ENCODE results near the gene LRRN2.
"Not testable (repeated sequence)": the region's sequence is repeated elsewhere in the genome, so short reads cannot be mapped to it uniquely, and the experiment has no call there.

Gene LRRN2

DNA sequence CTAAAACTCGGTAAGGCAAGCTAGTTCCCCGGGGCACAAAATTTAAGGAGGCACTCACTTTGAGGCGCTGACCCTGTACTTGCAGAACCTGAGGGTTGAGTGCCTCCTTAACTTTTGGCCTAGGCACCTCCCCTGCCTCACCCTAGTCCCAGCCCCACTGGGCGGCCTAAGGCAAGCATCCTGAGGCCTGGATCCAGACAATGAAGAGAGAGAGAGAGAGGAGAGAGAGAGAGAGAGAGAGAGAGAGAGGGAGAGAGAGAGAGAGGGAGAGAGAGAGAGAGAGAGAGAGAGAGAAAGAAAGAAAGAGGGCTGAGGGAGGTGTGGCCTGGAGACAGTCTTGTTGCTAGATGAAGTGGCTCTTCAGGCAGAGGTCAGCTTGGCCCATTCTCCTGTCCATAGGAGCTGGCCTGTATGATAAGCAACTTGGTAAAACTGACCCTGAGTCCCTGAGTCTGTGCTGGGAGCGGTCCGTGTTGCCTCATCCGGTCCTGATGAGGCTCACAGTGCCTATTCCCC, 7.4 kb upstream of the LRRN2 start:
- DNase-seq (ENCODE audit: low read depth in 3 of 3, low spot score in 1 of 3): no peak

- DNase-seq (ENCODE audit: low read depth in 3 of 3, low spot score in 1 of 3): no peak
These were observed 6.8 kb upstream of the LRRN2 start for GRCh38 chr1:204692325-204692840.

DNA sequence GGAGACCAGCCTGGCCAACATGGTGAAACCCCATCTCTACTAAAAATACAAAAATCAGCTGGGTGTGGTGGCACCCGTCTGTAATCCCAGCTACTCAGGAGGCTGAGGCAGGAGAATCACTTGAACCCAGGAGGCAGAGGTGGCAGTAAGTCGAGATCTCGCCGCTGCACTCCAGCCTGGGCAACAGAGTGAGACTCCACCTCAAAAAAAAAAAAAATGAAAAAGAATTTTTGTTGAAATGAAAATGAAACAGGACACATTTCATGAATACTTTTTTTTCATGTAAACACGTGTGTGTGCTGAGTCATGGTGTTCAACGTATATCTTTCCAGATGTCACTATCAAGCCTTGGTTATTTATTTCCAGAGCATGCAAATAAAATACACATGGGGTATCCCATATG, 5.8 kb upstream of the LRRN2 start:
- DNase-seq (ENCODE audit: low read depth in 3 of 3, low spot score in 1 of 3): not testable (repeated sequence)

- DNase-seq (ENCODE audit: low read depth in 3 of 3, low spot score in 1 of 3): no peak
These were observed 3.2 kb upstream of the LRRN2 start for GRCh38 chr1:204688776-204689175.

GRCh38 chr1:204688007-204688406, 2.5 kb upstream of the LRRN2 start:
- DNase-seq (ENCODE audit: low read depth in 3 of 3, low spot score in 1 of 3): no peak

DNA sequence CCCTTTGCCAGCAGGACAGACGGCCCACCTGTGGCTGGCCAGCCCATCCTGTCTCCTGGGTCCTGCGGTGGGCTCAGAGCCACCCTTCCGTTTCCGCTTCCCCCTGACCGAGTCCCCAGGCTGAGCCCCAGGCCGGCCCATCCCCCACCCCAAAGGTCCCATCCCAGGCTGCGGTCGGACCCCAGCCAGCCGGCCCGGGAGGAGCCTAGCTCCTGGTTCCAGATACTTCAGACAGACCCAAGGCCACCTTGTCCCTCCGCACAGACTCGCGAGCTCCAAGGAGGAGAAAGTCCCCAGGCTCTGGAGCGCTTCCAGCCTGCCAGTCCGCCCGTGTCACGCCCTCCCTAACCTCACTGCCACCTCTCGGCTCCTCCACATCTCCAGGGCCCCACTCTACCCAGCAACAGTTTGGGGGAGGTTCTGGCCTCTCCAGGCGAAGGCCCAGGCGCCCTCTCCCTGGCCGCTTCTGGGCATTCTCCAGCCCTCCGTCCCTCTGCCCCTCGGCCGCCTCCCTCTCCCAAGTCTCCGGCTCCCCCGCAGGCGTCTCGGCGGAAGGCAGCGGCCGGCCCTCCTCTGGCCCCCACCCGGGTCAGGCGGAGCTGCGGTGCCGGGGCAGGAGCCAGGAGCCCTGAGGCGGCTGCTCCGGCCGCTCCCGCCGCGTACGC, 835 bp downstream of the LRRN2 start:
- no peak for DNase-seq (ENCODE audit: low read depth in 3 of 3, low spot score in 1 of 3)

GRCh38 chr1:204684206-204684570, 1.4 kb downstream of the LRRN2 start:
- no peak for DNase-seq (ENCODE audit: low read depth in 3 of 3, low spot score in 1 of 3)

- no peak for DNase-seq (ENCODE audit: low read depth in 3 of 3, low spot score in 1 of 3)
These were observed 2.0 kb downstream of the LRRN2 start for GRCh38 chr1:204683284-204684205.

DNA sequence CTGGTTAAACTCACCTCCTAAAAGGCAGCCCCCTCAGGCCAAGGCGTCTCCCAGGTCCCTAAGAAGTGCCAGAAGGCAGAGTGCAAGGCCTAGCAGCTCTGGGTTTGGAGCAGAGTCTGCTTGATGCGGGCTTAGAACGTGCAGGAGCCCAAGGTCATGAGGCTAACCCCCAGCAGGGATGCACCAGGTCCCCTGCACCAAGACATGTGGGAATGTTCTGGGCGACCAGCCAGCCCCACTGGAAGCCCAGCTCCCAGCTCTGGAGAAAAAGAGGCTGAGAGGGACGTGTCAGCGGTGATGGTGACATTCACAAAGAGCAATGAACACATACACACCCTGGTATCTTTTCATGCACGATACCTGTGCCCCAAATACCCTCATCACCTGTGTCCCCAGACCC, 5.1 kb downstream of the LRRN2 start:
- DNase-seq (ENCODE audit: low read depth in 3 of 3, low spot score in 1 of 3): no peak

DNA sequence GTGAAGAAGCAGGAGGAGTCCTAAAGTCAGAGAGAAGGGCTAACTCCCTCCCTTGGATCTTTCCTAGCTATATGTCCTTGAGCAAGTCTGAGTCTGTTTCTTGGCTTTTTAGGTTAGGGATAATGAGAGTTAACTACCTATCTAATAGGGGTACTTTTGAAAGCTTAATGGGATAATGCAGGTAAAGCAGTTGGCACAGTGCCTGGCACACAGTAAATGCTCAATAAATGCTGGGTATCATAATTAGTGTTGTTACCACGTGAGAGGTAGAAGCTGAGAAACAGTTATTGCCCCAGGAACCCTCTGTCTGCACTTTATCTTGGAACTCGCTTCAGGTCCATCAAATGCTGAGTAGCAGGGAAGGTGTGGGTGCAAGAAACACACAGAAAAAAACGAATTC, 5.5 kb downstream of the LRRN2 start:
- DNase-seq (ENCODE audit: low read depth in 3 of 3, low spot score in 1 of 3): no peak

DNA sequence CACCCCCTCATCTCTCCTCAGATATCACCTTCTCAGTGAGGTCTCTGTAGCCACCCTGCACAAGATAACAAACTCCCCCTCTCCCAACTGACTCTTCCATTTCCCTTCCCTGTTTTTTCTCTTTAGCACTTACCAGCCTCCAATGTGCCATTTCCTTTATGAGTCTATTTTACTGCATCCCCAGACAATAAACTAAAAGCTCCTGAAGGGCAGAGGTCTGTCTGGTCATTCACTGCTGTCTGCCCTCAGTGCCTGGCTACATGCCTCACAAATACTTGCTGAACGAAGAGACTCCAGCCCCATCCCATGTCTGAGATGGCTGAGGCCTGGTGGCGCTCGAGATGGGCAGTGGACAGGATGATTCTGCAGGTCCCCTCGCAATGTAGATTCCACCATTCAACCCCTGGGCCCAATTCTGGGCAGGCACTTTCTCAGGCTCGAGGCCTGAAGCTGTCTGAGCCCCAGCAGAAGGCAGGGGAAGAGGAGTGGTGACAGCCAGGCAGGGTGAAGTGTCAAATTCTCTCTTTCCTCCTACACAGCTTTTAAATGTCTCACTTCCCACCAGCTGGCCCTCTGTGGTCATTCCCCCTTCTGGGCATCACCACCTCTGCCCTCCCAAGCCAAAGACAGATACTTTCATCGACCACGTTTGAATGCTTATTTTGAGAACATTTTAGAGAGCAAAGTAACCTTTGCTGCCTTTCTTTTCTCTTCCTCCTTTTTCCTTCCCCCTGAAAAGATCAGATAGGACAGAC, 6.6 kb downstream of the LRRN2 start:
- no peak for DNase-seq (ENCODE audit: low read depth in 3 of 3, low spot score in 1 of 3)

DNA sequence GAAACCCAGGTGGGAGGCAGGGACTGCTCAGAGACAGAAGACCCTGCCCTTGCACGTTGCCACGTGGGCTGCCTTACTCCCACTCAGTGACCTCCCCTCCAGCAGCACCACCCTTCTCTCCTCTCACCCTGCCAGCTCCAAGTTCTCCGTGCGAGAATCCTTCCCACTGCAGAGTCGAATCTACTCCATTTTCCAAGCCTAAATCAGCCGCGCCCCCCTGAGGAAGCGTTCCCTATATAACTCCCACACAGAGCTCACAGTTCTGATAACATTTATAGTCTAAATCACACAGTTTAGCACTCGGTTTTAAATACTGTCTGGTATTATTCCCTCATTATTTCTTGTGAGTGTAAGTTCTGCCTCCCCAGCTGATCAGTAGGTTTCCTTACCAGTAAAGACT, 7.7 kb downstream of the LRRN2 start:
- DNase-seq (ENCODE audit: low read depth in 3 of 3, low spot score in 1 of 3): no peak

DNA sequence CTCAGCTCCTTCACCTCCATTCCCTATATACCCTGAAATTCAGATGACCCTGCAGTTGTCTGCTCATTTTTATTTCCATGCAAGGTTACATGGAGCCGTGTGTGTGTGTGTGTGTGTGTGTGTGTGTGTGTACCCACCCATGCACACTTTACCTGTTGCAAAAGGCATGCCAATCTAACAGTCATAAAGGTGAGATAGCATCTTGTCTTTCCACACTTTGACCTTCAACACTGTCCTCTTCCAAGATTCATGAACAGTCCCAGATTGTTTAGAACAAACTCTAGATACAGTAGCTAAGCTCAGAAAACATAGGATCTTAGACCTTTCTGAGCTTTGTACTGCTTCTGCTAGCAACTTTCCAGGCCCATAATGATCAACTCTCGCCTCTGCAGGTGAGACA, 9.5 kb downstream of the LRRN2 start:
- no peak for DNase-seq (ENCODE audit: low read depth in 3 of 3, low spot score in 1 of 3)

GRCh38 chr1:204673909-204674649, 11.5 kb downstream of the LRRN2 start:
- no peak for DNase-seq (ENCODE audit: low read depth in 3 of 3, low spot score in 1 of 3)

DNA sequence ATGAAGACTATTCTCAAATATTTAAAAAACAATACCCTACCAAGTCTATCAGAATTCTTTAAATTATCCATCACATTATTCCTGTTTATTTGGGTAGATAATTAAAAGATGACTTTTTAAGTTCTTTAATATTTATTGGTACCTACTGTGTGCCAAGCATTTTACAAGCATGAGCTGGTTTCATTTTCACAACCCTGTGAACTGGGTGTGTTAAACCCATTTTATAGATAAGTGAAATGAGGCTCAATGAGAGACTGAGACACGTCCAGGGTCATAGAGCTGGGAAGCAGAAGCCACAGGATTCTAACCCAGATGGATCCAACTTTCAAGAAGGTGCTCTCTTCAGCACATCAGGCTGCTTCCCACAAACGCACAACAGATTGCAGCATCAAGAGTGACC, 12.3 kb downstream of the LRRN2 start:
- no peak for DNase-seq (ENCODE audit: low read depth in 3 of 3, low spot score in 1 of 3)

DNA sequence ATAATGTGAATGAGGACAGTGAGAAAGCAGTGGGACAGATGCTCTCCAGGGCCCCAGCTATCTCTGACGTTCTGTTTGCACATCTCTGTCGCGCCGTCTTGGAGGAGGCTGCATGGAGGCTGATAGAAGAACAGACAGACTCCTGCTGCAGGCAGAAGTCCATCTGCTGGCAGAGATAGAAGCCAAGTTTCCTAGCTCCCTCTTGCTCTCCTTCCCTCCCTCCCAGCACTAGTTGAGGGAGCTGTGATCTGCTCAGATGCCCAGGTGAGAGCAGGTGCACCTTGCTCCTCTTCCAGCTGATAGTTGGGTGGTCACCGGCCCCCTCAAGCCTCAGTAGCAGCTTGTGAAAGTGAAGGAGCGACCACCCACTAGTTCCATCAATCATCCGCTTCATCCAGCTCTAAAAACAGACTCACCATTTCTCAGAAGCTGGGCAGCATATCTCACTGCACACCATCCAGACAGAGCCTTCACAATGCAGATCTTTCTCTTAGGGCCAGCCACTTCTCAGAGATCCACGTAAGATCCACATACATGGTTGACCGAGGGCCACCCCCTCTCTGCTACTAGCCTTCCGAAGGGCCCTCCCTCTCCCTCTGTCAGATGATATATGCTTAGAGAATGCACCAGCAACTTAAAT, 12.9 kb downstream of the LRRN2 start:
- DNase-seq (ENCODE audit: low read depth in 3 of 3, low spot score in 1 of 3): no peak

- no peak for DNase-seq (ENCODE audit: low read depth in 3 of 3, low spot score in 1 of 3)
These were observed 13.5 kb downstream of the LRRN2 start for GRCh38 chr1:204672069-204672468.

DNA sequence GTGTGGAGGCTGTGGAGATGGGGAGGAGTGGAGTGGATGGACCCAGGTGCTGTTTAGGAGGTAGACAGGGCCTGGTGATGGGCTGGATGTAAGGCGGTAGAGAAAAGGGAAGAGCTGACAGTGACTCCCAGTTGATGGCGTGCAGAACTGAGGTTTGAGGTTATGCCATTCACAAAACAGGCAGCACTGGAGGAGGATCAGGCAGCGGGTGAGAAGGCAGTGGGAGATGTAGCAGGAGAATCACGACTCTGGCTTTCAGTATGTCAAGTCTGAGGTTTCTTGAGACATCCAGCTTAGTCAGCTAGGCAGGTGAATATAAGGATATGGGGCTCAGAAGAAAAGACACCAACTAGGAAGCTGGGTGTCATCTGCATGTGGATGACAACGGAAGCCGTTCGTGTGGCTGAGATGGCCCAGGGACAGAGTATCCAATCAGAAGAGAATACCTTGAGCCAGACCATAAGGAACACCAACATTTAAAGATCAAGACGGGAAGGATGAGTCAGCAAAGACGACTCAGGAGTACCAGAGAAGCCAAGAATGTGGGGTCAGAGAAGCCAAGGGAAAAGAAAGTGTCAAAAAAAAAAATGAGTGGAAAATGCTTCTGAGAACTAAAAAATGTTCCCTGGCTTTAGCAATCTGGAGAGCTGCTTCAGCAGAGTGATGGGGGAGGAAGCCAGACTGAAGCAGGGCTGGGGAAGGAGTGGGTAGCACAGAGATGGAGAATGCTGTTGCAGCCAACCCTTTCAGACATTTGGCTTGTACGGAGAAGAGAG, 15.2 kb downstream of the LRRN2 start:
- DNase-seq (ENCODE audit: low read depth in 3 of 3, low spot score in 1 of 3): no peak

DNA sequence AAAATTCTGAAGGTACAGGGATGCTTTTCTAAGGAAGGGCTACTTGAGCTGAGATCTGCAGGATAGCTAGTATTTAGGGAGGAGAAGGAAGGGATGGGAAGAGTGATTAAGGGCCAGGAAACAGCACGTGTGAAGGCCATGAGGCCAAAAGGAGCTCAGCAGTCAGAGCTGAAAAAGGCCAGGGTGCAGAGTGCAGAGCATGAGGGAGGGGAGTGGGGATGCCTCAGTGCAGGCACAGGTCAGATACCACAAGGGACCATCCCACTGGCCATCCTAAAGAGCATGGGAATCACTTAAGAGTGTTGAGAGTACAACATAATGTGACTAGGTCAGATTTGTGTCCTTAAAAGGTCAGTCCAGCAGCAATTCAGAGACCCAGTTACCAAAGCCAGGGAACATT, 16.0 kb downstream of the LRRN2 start:
- no peak for DNase-seq (ENCODE audit: low read depth in 3 of 3, low spot score in 1 of 3)

- no peak for DNase-seq (ENCODE audit: low read depth in 3 of 3, low spot score in 1 of 3)
These were observed 21.2 kb downstream of the LRRN2 start for GRCh38 chr1:204664384-204664651.
